Measurements from ENCODE around the gene DBF4. TPM values are rescaled to one million over a fixed set of nuclear protein-coding genes. Genes with fewer than 3 reads are reported as not detected.

Gene DBF4
- total RNA-seq, 2 donors from 2014 or later, result 46.5 to 63.2 TPM

GRCh38 chr7:87877366-87878040 is 1.2 kb downstream of the DBF4 start:
- Mint-ChIP-seq H3K4me1 (peaks cover 21% of the 10 kb centered on the region), H3K36me3 (ENCODE audit: low read depth) (peaks cover 27% of the 10 kb centered on the region), H3K27ac (peak overlapping the region; percentile 99), H3K9me3 (peaks cover 3% of the 10 kb centered on the region), H3K27me3 (ENCODE audit: insufficient read depth) (no peaks in the 10 kb centered on the region), H3K4me3 (peak overlapping the region; percentile 98)
- peaks cover 4% of the 10 kb centered on the region for H3K9me3 ChIP-seq (ENCODE audit: control insufficient read depth, low read length)
- DNase-seq, result no peak
- peak overlapping the region; percentile 91 for H3K4me3 ChIP-seq (ENCODE audit: low read length)
- H3K9ac ChIP-seq (ENCODE audit: extremely low read depth, low read length, poor library complexity, severe bottlenecking), result peak overlapping the region; percentile 87
- peaks cover 23% of the 10 kb centered on the region for H3K36me3 ChIP-seq (ENCODE audit: control insufficient read depth, insufficient read depth, low read length)
- 2 to 4% methylated on average over 7 to 8 of the region's 10 CpGs for WGBS, 2 experiments (ENCODE audit: insufficient coverage in 1 of 2, insufficient read length in 1 of 2)
- no peaks in the 10 kb centered on the region for H3K27me3 ChIP-seq (ENCODE audit: control insufficient read depth, insufficient read depth, low read length, poor library complexity, severe bottlenecking)
- peak overlapping the region; percentile 95 for H3K27ac ChIP-seq (ENCODE audit: low read depth, low read length)
- no peak for TF ChIP-seq CTCF (conservative IDR thresholded peaks at IDR 0.05)
- peaks cover 4% of the 10 kb centered on the region for H3K4me1 ChIP-seq (ENCODE audit: control insufficient read depth, insufficient read depth, low read length)

- Histone ChIP-seq H3K27me3 (ENCODE audit: control insufficient read depth, insufficient read depth, low read length, poor library complexity, severe bottlenecking) (no peaks in the 10 kb centered on the region), H3K4me3 (ENCODE audit: low read length) (peak overlapping the region; percentile 91), H3K4me1 (ENCODE audit: control insufficient read depth, insufficient read depth, low read length) (peaks cover 4% of the 10 kb centered on the region), H3K27ac (ENCODE audit: low read depth, low read length) (no peak overlapping the region), H3K9me3 (ENCODE audit: control insufficient read depth, low read length) (no peaks in the 10 kb centered on the region), H3K9ac (ENCODE audit: extremely low read depth, low read length, poor library complexity, severe bottlenecking) (peak overlapping the region; percentile 32), H3K36me3 (ENCODE audit: control insufficient read depth, insufficient read depth, low read length) (peaks cover 31% of the 10 kb centered on the region)
- peak overlapping the region; percentile 98 for H3K4me3 Mint-ChIP-seq
- 67 to 75% methylated on average over 1 to 3 of the region's 3 CpGs for WGBS, 2 experiments (ENCODE audit: insufficient coverage in 1 of 2, insufficient read length in 1 of 2)
- H3K4me1 Mint-ChIP-seq, result peaks cover 21% of the 10 kb centered on the region
- H3K27me3 Mint-ChIP-seq (ENCODE audit: insufficient read depth), result no peaks in the 10 kb centered on the region
- TF ChIP-seq CTCF (conservative IDR thresholded peaks at IDR 0.05), result no peak
- H3K9me3 Mint-ChIP-seq, result no peaks in the 10 kb centered on the region
- peaks cover 22% of the 10 kb centered on the region for H3K36me3 Mint-ChIP-seq (ENCODE audit: low read depth)
- no peak overlapping the region for H3K27ac Mint-ChIP-seq
- no peak for DNase-seq
Measured at GRCh38 chr7:87878208-87878735, 2.0 kb downstream of the DBF4 start.

- DNase-seq, result no peak
- peaks cover 60% of the 10 kb centered on the region for H3K36me3 ChIP-seq (ENCODE audit: control insufficient read depth, insufficient read depth, low read length)
- H3K4me3 Mint-ChIP-seq, result no peak overlapping the region
- 96 to 100% methylated on average over 1 to 4 of the region's 4 CpGs for WGBS, 2 experiments (ENCODE audit: insufficient coverage in 1 of 2, insufficient read length in 1 of 2)
- H3K27me3 ChIP-seq (ENCODE audit: control insufficient read depth, insufficient read depth, low read length, poor library complexity, severe bottlenecking), result no peaks in the 10 kb centered on the region
- no peak for TF ChIP-seq CTCF (conservative IDR thresholded peaks at IDR 0.05)
- peaks cover 9% of the 10 kb centered on the region for H3K4me1 Mint-ChIP-seq
- no peak overlapping the region for H3K27ac ChIP-seq (ENCODE audit: low read depth, low read length)
- no peak overlapping the region for H3K9ac ChIP-seq (ENCODE audit: extremely low read depth, low read length, poor library complexity, severe bottlenecking)
- H3K4me1 ChIP-seq (ENCODE audit: control insufficient read depth, insufficient read depth, low read length), result no peaks in the 10 kb centered on the region
- peaks cover 37% of the 10 kb centered on the region for H3K36me3 Mint-ChIP-seq (ENCODE audit: low read depth)
- no peaks in the 10 kb centered on the region for H3K9me3 ChIP-seq (ENCODE audit: control insufficient read depth, low read length)
- H3K27me3 Mint-ChIP-seq (ENCODE audit: insufficient read depth), result no peaks in the 10 kb centered on the region
- no peaks in the 10 kb centered on the region for H3K9me3 Mint-ChIP-seq
- H3K27ac Mint-ChIP-seq, result no peak overlapping the region
- H3K4me3 ChIP-seq (ENCODE audit: low read length), result no peak overlapping the region
Measured at GRCh38 chr7:87882151-87882937, 6.1 kb downstream of the DBF4 start.
